Putamen (tissue), 1 donor: ENCODE results near the gene BBS7.

Experiments used
- DNase-seq: peaks from one replicate; pipeline ENCODE4 v3.0.0-alpha.2; 2016; ENCODE audit warnings: low spot score

BBS7 gene

DNA sequence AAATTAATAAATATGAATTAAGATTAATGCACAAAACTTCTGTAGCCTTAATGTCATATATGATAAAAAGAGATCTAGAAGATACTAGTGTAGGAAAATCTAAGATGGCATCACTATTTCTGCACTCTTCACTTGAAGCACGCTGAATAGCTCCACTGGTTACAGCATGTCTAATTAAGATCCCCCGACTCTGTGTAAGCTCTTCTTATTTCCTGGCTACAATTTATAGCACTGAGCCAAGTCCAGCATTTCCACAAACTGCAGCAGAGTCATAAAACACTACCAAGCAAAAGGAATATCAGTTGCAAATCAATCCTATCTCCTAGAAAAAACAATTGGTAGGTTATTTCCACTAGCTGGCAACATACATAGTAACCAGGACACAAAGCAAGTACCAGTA lies 45.3 kb downstream of the BBS7 start:
- no peak for DNase-seq

DNA sequence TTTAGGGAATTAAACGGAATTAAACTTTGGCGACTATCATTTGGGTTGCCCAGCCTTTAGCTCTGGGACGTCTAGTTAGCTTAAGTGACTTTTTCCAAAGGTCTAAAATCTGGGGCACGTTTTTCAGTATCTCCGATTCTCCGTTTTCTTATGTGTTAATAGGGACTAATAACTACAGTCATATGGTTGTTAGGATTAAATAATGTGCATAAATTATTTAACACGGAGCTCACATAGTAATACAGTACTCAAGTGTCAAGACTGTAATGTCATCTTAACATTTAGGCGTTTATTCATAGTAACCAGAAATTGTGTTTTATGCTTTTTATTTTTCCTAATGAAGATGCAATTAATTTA lies 46.1 kb downstream of the BBS7 start:
- DNase-seq, result no peak

- peak; percentile 95 for DNase-seq
Observed at GRCh38 chr4:121823505-121824170, 46.6 kb downstream of the BBS7 start, which contains the start of gene CCNA2. TSS of gene CCNA2 (minus strand) at chr4:121823883. CDS start at chr4:121823628, 255 bp downstream.

DNA sequence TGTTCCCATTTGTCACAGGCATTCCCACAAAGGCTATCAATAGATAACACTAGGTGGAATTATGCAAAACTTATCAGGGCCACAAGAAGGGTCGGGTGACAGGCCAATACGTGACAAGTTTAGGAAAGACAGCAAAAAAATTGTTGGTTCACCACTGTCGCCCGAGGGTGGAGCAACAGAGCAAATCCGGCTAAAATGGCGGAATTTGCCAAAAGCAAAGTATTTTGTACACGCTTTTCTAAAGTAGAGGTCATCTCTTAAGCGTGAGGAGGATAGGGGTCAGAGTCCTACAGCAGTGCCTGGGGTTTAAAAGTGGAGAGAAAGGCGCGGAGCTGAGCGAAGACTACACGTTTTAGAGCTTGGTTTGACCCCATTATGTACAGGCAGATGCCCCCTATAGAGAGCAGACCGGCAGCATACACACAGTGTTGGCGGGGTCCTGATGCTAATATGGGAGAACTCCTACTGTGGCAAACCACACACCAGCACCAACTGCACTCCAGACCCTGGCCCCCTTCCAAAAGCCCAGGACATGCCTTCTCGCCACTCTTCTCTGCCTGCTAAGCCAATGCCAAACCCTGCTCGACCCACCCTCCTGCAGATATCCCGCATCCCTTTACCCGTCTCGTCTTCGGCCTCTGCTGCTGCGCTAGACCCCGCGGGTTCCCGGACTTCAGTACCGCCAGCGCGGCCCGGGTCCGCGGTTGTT lies 47.3 kb downstream of the BBS7 start:
- no peak for DNase-seq

DNA sequence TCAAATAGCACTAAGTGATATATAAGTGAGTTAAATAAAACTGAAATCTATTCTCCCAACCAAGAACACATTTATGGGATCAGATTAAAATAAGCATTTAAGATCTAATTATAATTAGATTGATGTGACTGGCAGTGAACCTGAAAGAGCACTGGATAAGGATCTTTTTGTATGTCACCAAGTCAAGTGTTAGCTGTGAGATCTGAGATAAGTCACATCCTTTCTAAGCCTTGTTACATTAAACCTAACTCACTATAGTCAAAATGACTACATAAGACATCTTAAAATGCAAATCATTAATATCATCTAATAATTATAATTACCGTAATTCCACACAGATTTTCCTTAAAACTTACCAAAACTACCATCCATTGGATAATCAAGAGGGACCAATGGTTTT lies 48.2 kb downstream of the BBS7 start:
- no peak for DNase-seq

DNA sequence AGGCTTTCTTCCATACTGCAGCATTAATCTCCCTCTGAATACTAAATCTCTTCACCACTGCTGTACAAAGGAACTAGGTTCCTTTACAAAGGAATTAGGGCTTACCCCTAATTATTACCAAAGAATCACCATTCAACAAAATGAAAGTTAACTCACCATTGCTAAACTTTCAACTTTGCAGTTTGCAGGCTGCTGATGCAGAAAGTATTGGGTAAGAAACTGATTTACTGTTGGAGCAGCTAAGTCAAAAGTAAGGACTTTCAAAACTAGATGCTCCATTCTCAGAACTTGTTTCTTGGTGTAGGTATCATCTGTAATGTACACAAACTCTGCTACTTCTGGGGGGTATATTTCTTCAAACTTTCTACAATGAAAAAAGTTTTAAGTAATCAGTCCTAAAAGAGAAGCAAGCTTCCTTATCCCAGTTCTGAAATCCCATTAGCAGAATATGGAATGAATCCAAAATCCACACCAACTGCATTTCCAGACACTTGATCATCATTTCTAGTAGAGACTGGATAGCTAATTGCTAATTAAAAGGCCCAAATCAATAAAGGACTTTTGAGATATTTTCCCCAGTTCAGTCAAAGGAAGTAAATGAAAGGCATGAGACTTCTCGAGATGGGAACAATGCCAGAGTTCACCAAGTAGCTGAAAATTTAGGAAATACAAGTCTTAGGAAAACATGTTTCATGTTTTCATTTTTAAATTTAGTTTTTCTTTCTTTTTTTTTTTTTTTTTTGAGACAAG lies 50.9 kb downstream of the BBS7 start:
- DNase-seq, result no peak

- no peak for DNase-seq
Observed at GRCh38 chr4:121818215-121818614, 52.1 kb downstream of the BBS7 start.

- no peak for DNase-seq
Observed at GRCh38 chr4:121817701-121818100, 52.6 kb downstream of the BBS7 start.

GRCh38 chr4:121817006-121817405 lies 53.3 kb downstream of the BBS7 start:
- DNase-seq, result no peak

DNA sequence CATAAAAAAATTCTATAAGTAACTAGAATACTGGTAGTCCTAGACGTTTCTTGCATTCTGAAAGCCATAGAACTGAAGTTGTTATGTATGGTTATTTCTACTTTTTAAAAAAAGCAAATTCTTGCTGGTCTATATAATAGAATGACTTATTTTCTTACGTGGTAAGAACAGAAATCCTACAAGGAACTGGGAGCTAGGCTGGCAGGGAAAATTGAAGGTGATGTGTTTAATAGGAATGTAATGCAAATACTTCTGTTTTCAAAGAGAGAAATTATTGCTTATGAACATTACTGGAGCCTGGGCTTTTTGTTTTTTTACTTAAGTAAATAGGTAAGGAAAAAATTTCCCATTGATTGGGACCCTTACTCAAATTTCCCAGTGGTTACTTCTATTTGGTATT lies 55.5 kb downstream of the BBS7 start:
- no peak for DNase-seq

DNA sequence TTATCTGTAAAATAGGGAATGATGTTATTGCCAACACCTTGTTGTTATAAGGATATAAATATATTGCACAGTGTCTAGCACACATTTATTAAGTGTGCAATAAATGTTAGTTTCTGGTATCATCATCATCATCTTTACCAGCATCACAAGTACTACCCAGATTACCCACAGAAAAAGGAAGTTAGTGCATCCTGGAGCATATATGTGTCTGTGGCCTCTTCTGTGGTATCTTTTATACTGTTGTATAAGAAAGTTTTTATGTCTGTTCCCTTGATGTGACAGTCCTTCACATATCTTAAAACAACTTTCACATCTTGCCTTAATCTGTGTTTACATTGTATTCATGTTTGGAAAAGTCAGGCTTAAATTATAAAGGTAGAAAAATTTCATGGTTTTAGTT lies 59.2 kb downstream of the BBS7 start:
- no peak for DNase-seq

DNA sequence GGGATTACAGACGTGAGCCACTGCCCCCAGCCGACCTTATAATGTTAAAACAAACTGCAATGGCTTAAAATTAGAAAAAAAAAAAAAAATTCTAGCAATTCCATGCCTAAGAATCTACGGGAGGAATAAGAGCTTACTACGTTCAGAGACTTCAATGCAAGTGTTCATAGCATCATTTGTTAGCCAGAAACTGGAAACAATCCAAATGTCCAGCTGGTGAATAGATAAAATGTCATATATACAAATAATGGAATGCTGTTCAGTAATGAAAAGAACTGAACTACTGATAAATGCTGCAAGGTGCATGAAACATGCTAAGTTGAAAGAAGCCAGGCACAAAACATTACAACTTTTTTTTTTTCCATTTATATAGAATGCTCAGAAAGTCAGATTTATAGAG lies 63.9 kb downstream of the BBS7 start:
- DNase-seq, result no peak

DNA sequence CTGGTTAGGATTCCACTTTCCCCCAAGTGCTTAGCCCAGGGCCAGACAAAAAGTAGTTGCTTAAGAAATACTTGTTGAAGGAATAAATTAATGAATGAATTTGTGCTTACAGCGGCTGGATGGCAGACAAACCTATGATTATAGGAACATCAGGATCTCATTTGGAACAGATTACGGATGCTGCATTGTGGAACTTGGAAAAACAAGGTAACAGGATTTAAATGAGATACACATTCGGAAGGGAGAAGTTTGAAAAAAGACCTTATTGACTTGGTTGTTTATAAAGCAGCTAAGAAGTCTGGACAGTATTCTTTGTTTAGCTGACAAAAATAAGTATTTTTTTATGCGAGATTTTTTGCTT lies 68.6 kb downstream of the BBS7 start:
- DNase-seq, result no peak

GRCh38 chr4:121800961-121801714 lies 69.1 kb downstream of the BBS7 start, which contains the start of gene EXOSC9:
TSS of gene EXOSC9 (plus strand) at chr4:121801323. CDS start at chr4:121801425, 102 bp downstream.
- DNase-seq, result peak; percentile 91

DNA sequence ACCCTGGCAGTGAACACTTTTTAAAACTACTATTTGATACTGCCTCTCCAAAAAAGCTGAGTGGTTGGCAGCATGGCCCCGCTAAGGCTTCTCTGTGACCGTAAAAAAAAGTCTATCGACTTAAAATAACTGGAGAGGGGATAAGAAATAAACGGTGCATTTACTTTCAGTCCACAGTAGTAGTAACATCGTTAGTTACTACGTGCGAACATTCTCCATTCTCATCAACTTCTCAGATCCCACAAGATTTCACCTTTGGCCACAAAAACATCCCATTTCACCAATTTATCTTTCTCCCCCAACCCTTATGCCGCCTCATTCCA lies 69.7 kb downstream of the BBS7 start:
- no peak for DNase-seq

- no peak for DNase-seq
Observed at GRCh38 chr4:121799867-121800501, 70.3 kb downstream of the BBS7 start.

GRCh38 chr4:121799208-121799823 lies 71.0 kb downstream of the BBS7 start:
- no peak for DNase-seq

DNA sequence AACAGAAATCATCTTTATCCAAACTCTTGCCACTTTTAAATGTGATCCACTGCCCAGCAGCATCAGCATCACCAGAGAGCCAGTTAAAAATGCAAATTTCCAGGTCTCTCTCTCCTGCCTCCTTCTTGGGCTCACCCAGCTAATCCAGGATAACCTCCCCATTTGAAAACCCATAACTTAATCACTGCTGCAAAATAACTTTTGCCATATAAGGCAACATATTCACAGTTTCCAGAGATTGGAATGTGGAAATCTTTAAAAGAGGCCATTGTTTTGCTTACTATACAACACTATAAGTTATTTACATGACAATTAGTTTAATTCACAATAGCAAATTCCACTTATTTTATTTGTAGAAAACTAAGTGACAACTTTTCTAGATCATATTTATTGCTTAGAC lies 74.0 kb downstream of the BBS7 start:
- no peak for DNase-seq

DNA sequence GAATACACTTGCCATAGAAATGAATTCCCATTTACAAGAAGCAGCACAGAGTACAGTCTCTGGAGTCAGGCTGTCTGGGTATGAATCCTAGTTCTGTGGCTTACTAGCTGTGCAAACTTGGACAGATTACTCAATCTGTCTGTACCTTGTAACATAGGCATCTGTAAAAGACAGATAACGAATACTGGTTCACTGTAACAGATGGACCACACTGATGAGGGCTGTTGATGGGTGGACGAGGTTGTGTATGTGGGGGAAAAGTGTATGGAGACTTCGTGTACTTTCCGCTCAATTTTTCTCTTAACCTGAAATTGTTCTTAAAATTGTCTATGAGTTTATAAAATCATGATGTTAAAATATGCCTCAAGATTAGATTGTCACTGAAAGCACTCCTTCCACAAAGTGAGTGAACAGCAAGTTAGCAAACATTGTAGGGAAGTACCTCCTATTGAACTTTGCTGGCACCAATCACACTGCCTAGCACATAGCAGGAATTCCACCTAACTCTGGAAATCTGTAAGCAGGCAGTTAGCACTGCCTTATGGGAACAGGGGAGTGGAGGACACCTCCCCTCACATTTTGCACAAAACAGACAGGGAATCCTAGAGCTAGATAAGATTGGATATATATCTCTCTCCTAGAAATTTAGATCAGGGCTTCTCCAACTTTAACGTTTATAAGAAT lies 75.6 kb downstream of the BBS7 start:
- DNase-seq, result no peak

DNA sequence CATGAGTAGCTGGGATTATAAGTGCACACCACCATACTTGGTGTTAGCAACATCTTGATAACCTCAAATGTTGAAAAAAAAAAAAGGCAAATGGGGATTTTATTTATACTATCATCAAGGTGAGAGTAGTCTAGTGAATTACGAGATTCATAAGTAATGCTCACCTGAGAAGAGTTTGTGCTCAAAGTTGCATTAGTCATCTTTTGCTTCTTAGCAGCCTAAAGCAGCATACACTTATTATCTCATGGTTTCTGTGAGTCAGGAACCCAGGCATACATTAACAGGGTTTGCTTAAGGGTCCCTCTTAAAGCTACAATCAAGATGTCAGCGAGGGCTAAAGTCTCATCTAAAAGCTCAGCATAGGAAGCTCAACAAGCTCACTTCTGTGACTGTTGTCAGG lies 77.3 kb downstream of the BBS7 start:
- no peak for DNase-seq

DNA sequence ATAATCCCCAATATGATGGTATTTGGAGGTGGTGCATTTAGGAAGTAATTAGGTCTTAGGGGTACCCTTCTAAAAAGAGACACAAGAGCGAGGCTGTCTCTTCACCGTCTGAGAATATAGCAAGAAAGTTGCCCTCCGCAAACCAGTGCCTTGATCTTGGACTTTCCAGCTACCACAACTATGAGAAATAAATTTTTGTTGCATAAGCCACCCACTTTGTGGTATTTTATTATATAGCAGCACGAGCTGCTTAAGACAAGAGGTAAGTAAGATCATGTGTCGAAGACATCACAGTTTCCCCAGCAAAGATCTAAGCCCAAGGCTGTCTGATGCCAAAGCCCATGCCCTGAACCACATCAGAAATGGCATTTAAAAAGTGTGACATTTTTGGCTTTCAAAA lies 78.8 kb downstream of the BBS7 start:
- DNase-seq, result no peak
